GM12872 (cell line): ENCODE data around the gene KLHL9.

Experiments
- TF ChIP-seq, protein P1 (sequence below): IDR thresholded peaks from 3 replicates; pipeline ENCODE4 v1.5.1; 2011; ENCODE audit warnings: low read depth, mild to moderate bottlenecking, low read length, moderate library complexity; ENCODE audit not compliant: insufficient read depth

KLHL9 gene

DNA sequence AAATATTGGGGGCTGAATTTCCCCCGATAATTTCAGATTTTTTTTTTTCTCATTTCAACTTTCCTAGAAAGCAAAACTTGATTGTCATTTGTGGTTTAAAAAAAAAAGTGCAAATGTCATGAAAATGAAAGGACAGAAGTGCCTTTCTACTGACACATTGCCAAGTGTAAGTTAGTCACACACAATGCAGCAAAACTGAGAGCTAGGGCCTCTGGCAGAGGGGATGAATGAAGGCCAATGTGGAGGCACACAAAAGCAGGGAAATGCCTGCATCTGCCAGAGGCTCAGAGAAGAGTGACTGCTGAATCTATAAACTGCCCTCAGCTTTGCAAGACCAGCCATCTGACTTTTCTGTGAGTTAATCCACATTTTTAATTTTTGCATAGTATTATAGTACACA lies 23.3 kb downstream of the KLHL9 start:
- TF ChIP-seq, protein P1, sequence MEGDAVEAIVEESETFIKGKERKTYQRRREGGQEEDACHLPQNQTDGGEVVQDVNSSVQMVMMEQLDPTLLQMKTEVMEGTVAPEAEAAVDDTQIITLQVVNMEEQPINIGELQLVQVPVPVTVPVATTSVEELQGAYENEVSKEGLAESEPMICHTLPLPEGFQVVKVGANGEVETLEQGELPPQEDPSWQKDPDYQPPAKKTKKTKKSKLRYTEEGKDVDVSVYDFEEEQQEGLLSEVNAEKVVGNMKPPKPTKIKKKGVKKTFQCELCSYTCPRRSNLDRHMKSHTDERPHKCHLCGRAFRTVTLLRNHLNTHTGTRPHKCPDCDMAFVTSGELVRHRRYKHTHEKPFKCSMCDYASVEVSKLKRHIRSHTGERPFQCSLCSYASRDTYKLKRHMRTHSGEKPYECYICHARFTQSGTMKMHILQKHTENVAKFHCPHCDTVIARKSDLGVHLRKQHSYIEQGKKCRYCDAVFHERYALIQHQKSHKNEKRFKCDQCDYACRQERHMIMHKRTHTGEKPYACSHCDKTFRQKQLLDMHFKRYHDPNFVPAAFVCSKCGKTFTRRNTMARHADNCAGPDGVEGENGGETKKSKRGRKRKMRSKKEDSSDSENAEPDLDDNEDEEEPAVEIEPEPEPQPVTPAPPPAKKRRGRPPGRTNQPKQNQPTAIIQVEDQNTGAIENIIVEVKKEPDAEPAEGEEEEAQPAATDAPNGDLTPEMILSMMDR, result no peak

DNA sequence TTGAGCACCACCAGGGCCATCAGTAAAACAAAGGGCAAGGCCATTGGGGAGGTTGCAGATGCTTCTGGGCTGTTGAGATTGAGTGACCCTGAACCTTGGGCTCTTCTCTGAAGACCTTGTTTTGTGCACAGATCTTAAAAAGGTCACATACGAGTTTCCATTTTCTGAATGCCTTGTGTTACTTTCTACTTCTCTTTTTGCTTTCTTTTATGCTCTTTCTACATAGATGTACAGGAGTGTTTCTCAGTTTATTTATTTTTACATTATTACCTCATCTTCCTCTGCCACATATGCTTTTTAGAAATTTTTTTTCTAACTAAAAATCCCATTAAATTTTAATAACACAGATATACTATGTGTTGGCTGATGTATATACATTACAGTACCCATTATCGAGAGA lies 30.0 kb downstream of the KLHL9 start, which contains the start of gene IFNA5:
IFNA5 (minus strand) TSS at position 101 of the 400 bp plus-strand sequence; CDS start at position 44, 57 bp downstream.
- TF ChIP-seq, protein P1, result no peak

DNA sequence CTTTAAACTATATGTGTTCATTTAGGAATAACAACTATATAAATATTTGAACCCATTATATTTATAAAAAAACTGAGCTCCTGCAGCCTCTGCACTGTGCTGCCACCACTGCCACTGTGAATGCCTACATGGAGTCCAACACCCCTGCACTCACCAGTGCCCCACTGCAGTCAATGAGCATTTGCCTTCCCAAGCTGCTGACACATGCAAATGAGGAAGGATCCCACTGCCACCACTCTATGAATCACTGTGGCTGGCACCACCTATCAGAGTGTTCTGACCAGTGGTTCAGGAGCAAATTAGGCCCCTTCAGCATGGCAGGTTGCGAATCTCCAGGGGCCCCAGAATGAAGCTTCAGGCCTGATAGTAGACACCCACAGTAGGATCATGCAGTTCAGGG lies 39.2 kb downstream of the KLHL9 start:
- TF ChIP-seq, protein P1, result no peak

DNA sequence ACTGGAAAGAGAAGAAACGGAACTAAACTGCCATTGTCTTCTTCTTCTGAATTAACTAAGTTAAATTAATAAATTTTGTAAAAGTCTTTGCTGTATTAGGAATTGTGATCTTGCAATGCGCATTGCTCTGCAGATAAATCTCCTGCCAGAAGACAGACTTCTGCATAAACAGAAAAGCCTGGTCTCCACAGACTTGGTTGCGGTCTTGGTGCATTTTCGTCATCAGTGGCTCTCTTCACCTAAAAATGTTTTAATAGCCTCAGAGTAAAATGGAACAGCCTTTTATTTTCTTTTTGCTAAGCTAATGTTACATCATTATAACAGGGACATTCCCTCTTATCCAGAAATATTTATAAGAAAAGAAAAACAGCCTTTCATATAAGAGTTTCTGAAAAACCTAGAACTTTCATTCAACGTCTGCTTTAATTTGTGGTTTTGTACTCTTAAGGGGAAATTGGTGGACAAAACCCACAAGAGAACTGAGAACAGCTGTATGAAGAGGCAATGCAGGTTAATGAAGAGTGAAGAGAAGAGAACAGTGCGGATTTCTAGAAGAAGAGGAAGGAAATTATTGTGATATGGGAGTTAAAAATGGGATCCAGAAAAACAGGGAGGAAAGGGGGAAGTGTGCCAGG lies 40.2 kb downstream of the KLHL9 start:
- TF ChIP-seq, protein P1, result no peak

DNA sequence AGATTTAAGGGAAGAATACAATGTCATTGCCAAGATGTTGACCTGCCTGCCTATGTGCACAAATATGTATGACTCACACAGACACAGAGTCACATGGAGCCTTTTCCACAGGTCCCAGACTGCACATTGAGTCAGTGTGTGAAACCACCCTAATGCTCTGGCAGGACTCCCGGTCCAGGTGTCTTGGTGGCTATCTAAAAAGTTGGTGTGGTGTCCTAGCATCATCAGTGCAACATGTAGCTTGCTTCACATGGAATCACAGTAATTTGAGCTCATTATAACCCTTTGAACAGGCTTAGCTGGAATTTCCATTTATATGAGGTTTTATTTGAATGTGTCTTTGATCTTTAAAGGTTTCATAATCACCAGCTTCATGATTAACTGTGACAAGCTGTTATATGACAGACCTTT lies 40.8 kb downstream of the KLHL9 start:
- TF ChIP-seq, protein P1, result no peak

DNA sequence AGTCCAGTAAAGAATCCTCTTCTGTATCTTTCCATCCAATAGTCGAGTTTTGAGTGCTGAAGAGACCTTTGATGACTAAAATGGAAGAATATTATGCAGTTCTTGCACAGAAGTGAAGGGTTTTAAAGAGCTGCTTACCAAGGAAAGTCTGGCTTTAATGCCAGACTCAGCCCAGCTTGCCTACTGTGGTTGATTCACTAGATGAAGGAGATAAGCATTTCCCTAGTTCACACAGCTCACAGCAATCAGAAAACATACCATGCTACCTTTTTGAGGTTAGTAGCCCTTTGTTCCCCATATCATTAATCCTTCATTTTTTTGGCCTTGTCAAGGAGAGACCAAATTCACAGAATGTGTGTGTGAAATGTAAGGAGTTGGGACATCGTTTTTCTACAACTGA lies 45.4 kb downstream of the KLHL9 start:
- TF ChIP-seq, protein P1, result no peak

DNA sequence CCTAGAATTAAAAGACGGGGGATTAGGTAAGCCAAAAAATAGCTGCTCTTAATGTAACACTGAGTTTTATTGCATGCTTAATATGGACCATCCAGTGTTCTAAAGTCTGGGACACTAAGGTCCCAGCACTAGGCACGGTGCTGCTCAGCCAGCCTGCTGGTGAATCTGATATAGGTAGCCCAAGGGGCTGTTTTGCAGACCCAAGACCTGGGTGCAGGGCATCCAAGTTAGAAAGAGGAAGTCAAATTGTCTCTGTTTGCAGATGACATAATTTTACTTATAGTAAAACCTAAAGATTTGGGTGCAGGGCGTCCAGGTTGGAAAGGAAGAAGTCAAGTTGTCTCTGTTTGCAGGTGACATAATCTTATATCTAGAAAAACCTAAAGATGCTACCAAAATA lies 47.9 kb downstream of the KLHL9 start:
- TF ChIP-seq, protein P1, result no peak
